ENCODE measurements around the gene ATP2C1.

GRCh38 chr3:130866327-130866726 is 27.6 kb upstream of the ATP2C1 start:
- TF ChIP-seq CTCF (IDR thresholded peaks at IDR 0.05) (no peak), POLR2A (IDR thresholded peaks at IDR 0.05) (no peak)

Measured in lower leg skin (tissue), 3 donors.